Upper lobe of left lung (tissue), 4 donors: ENCODE data around the gene ALX4.

Source experiments
- POLR2A ChIP-seq, 4 donors: fragments of 450-650 bp; IDR thresholded peaks; one replicate each; pipeline ENCODE4 v1.5.1; 2016 to 2017; ENCODE audit warnings: antibody characterized with exemption in 4 of 4, mild to moderate bottlenecking in 2 of 4
- POLR2AphosphoS5 ChIP-seq, 2 donors: sonication (generic); formaldehyde crosslinking; IDR thresholded peaks; one replicate each; pipeline ENCODE4 v1.5.1; 2017; ENCODE audit warnings: antibody characterized with exemption in 2 of 2
- TF ChIP-seq, protein P1 (sequence below), 6 experiments: fragments of 450-650 bp in 4 of 6; fragments of 200-600 bp in 2 of 6; sonication (generic) in 2 of 6; IDR thresholded peaks; one replicate each; pipeline ENCODE4 v1.5.1; 2016 to 2019; ENCODE audit warnings: antibody characterized with exemption in 6 of 6

DNA sequence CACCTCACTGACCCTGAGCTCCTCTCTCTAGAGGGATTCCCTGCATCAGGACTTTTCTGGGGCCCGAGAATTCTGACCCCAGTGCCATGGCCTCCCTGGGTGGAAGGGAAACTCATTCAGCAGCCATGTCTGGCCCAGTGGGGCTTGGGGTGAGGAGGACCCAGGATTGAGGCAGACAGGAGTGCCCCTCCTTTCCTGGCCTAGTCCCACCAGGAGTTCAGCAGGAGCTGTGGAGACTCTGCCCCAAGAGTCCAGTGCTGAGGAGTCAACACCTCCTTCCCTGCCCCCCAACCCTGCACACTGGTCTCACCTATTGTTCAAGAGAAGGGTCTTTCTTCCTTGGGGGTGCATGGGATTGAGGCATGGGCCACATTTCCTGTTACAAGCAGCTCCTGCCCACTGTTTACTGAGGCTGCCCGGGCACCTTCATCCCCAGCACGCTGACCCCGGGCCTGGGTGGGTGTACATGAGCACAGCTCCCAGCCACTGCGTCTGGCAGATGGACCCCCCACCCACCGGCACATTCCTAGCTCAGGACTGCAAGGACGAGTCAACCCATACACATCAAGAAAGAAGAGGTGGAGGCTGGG, 33.9 kb downstream of the ALX4 start:
- TF ChIP-seq, protein P1, sequence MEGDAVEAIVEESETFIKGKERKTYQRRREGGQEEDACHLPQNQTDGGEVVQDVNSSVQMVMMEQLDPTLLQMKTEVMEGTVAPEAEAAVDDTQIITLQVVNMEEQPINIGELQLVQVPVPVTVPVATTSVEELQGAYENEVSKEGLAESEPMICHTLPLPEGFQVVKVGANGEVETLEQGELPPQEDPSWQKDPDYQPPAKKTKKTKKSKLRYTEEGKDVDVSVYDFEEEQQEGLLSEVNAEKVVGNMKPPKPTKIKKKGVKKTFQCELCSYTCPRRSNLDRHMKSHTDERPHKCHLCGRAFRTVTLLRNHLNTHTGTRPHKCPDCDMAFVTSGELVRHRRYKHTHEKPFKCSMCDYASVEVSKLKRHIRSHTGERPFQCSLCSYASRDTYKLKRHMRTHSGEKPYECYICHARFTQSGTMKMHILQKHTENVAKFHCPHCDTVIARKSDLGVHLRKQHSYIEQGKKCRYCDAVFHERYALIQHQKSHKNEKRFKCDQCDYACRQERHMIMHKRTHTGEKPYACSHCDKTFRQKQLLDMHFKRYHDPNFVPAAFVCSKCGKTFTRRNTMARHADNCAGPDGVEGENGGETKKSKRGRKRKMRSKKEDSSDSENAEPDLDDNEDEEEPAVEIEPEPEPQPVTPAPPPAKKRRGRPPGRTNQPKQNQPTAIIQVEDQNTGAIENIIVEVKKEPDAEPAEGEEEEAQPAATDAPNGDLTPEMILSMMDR (IDR thresholded peaks at IDR 0.05), result no peak
- TF ChIP-seq POLR2A (IDR thresholded peaks at IDR 0.05) (no peak), POLR2AphosphoS5 (IDR thresholded peaks at IDR 0.05) (no peak)
